ENCODE data around the gene CTXND1.
A peak's percentile ranks its signal among the peaks of the same experiment; 100 is the strongest.
"Not testable (repeated sequence)": the region's sequence is repeated elsewhere in the genome, so short reads cannot be mapped to it uniquely, and the experiment has no call there.

CTXND1 gene

DNA sequence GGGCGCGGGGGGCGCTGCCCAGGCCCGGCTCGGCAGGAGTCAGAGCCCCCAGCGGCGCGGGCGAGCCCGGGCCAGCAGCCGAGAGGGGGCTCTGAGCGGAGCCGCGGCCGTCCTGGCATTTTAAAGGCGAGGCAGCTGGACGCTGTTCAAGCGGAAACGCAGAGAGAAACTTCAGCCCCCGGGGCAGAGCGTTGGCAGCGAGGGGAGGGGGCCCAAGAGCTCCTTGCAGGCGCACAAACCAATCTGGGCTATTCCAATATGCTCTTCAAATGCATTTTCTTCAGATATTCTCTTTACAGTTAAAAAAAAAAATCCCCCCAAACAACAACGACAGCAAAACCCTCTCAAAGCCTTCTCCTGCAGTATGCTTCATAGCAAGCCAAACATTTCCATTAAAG lies at the start of gene CTXND1:
CTXND1 (minus strand) TSS at position 93 of the 398 bp plus-strand sequence. CDS start 50,264 bp downstream, outside the sequence.
- TF ChIP-seq, protein P1, sequence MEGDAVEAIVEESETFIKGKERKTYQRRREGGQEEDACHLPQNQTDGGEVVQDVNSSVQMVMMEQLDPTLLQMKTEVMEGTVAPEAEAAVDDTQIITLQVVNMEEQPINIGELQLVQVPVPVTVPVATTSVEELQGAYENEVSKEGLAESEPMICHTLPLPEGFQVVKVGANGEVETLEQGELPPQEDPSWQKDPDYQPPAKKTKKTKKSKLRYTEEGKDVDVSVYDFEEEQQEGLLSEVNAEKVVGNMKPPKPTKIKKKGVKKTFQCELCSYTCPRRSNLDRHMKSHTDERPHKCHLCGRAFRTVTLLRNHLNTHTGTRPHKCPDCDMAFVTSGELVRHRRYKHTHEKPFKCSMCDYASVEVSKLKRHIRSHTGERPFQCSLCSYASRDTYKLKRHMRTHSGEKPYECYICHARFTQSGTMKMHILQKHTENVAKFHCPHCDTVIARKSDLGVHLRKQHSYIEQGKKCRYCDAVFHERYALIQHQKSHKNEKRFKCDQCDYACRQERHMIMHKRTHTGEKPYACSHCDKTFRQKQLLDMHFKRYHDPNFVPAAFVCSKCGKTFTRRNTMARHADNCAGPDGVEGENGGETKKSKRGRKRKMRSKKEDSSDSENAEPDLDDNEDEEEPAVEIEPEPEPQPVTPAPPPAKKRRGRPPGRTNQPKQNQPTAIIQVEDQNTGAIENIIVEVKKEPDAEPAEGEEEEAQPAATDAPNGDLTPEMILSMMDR (conservative IDR thresholded peaks at IDR 0.05; ENCODE audit: low read depth, low read length), result no peak
- H3K4me3 ChIP-seq (ENCODE audit: low read depth, low read length), result peak within 1 kb of the TSS; percentile 14
- no peak for DNase-seq (ENCODE audit: low read depth)

DNA sequence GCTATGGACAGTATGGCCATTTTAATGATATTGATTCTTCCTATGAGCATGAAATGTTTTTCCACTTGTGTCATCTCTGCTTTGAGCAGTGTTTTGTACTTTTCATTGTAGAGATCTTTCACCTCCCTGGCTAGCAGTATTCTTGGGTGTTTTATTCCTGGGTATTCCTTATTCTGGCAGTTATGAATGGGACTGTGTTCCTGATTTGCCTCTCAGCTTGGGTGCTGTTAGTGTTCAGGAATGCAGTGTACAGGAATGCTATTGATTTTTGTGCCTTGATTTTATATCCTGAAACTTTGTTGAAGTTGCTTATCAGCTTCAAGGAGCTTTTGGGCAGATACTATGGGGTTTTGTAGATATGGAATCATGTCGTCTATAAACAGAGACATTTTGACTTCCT lies 49.5 kb upstream of the CTXND1 start:
- H3K4me3 ChIP-seq (ENCODE audit: low read depth, low read length), result no peak overlapping the region
- DNase-seq (ENCODE audit: low read depth), result no peak
- TF ChIP-seq, protein P1 (conservative IDR thresholded peaks at IDR 0.05; ENCODE audit: low read depth, low read length), result no peak

DNA sequence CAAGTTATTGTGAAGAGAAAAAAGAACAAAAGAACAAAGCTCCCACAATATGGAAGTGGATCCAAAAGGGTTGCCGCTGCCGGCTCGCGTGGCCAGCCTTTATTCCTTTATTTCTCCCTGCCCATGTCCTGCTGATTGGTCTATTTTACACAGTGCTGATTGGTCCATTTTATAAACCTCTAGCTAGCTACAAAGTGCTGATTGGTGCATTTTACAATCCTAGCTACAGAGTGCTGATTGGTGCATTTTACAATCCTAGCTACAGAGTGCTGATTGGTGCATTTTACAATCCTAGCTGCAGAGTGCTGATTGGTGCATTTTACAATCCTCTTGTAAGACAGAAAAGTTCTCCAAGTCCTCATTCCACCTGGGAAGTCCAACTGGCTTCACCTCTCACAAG lies 43.8 kb upstream of the CTXND1 start:
- H3K4me3 ChIP-seq (ENCODE audit: low read depth, low read length); DNase-seq (ENCODE audit: low read depth): not testable (repeated sequence)

DNA sequence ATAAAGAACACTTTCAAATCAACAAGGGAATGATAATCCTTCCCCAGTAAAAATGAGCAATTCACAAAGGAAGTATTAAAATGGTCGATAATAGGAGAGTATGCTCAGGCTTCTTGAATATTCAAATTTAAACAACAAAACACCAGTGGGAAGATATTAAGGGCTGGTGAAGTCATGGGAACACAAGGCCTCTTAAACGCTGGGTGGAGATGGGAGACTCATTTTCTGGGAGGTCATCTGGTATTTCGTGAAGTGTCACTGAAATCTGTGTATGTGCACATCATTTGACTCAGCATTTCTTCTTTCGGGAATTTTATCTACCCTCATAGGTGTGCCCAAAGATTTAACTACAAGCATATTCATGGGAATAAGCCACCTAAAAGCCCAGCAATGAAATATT lies 40.1 kb upstream of the CTXND1 start:
- no peak overlapping the region for H3K4me3 ChIP-seq (ENCODE audit: low read depth, low read length)
- DNase-seq (ENCODE audit: low read depth), result no peak
- TF ChIP-seq, protein P1 (conservative IDR thresholded peaks at IDR 0.05; ENCODE audit: low read depth, low read length), result no peak

DNA sequence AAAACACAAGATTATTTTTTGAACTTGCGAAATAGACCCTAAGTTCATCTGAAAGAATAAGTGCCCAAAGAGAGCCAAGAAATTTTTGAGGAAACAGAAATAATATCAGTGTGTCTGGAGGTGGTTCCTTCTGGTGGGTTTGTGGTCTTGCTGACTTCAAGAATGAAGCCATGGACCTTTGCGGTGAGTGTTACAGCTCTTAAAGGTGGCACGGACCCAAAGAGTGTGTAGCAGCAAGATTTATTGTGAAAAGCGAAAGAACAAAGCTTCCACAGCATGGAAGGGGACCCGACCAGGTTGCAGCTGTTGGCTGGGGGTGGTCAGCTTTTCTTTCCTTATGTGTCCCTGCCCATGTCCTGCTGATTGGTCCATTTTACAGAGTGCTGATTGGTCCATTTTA lies 38.9 kb upstream of the CTXND1 start:
- DNase-seq (ENCODE audit: low read depth); H3K4me3 ChIP-seq (ENCODE audit: low read depth, low read length): not testable (repeated sequence)

DNA sequence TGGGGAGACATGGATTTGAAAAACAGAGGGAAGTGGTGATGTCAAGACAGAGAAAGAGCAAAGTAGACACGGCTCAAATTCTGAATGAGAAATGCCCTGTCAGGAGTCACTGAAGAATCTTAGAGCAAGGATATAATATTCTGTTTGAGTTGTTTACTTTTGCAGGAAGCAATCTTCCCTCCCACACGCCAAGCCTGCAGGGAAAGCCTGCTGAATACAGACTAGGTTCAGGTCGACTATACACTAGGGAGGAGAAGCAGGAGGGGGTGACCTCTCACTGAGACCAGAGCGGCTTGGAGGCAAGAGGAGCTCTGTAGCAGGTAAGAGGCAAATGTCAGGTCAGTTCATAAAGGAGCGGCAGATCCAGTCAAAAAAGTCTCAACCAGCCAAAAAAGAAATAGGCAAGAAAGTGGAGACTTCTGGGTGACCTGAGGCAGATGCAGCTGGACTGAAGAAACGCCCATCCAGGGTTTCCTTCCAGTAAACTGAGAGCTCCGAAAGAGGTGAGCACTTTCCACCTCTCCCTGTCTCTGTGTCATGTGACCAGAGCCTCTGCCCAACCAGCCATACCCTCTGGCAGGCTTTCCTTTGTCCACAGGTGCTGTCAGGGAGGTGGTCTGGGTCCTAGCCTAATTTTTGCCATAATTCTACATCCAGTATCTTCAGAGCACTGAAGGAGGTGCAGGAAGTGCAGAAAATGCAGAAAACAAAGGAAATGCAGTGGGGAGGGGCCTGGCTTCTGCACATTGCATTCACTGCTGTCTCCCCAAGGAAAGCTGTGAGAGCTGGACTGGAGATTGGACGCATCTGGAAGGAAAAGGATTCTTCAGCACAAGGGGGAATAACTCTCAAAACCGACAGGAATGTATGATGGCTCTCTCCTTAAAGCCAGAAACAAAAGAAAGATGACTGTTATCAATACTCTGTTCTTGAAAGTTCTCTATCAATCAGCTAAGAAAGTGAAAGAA lies 37.8 kb upstream of the CTXND1 start:
- TF ChIP-seq, protein P1 (conservative IDR thresholded peaks at IDR 0.05; ENCODE audit: low read depth, low read length), result no peak
- DNase-seq (ENCODE audit: low read depth), result no peak
- no peak overlapping the region for H3K4me3 ChIP-seq (ENCODE audit: low read depth, low read length)

DNA sequence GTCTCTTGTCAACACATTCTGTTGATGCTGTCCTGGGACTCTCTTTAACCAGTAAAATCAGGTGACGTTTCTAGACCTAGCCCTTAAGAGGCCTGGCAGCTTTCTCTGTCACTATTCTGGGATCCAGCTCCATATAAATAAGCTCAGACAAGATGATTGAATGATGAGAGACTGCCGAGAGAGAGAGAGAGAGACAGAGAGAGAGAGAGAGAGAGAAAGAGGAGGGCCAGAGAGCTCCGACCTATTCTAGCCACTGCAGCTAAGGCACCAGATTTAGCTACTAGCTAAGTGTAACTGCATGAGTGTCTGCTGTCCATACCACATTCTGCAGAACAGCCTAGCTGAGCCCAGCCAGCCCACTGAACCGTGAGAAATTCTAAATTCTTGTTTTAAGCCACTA lies 36.1 kb upstream of the CTXND1 start:
- H3K4me3 ChIP-seq (ENCODE audit: low read depth, low read length), result no peak overlapping the region
- DNase-seq (ENCODE audit: low read depth), result no peak
- TF ChIP-seq, protein P1 (conservative IDR thresholded peaks at IDR 0.05; ENCODE audit: low read depth, low read length), result no peak

DNA sequence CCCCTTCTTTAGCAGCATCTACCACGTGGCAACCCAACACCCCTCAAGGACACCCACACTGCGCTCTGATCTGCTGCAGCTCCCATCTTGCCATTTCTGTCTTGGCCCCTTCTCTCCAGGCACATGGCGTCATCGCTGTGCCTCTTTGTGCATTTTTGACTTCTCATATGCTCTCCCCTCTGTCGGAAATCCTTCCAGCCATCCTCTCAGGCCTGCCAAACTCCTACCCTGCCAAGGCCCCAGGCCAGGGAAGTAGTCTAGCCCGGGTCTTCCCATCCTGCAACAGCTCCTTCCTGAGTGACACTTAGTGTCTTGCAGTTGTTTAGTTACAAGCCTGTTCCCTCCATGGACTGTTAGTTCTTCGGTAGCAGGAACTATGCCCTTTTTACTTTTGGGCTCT lies 34.0 kb upstream of the CTXND1 start:
- TF ChIP-seq, protein P1 (conservative IDR thresholded peaks at IDR 0.05; ENCODE audit: low read depth, low read length), result no peak
- no peak overlapping the region for H3K4me3 ChIP-seq (ENCODE audit: low read depth, low read length)
- DNase-seq (ENCODE audit: low read depth), result no peak

Measured in choroid plexus epithelial cell (primary cell).